Measurements from ENCODE around the gene NCOA7.

DNA sequence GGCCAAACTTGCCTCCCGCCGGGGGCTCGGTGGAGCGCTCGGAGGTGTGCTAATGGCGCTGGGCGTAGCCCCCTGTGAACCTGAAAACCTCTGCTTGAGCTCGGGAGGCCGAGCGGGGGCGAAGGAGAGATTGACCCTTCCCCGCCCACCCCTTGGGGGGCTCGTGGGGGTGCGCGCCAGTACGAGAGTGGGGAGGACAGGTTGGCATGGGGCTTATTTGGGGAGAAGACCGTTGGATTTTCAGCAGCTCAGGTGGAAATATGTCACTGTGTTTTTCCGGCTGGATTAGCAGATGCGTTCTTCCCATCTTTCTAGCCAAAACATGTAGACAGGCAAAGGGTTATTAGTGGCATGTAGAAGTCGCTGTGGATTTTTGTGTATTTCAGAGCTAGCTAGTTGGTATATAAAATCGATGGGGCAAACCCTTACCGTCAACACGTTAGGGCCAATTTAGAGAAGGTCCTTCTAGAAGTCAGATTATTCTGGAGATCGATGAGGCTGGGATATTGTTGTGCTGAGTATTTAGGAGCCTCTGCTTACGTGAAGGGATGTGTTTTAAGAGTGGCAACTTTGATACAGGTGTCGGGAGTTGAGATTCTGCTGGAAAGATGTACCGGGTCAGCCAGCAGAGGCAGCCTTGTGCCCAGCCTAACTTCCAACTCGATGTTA, 525 bp downstream of the NCOA7 start:
- TF ChIP-seq POLR2AphosphoS5 (IDR thresholded peaks at IDR 0.05; ENCODE audit: control insufficient read depth, insufficient read depth, low read depth, low read length) (no peak), ZNF766 (CRISPR knock-in tag; conservative IDR thresholded peaks at IDR 0.05) (no peak), RNF2 (IDR thresholded peaks at IDR 0.05) (no peak), FOS (IDR thresholded peaks at IDR 0.05; ENCODE audit: extremely low read depth, insufficient read length) (no peak), CBX8 (IDR thresholded peaks at IDR 0.05; ENCODE audit: borderline replicate concordance, extremely low read depth, low read depth, low read length, poor library complexity, severe bottlenecking) (no peak), RAD51 (IDR thresholded peaks at IDR 0.05; ENCODE audit: borderline replicate concordance, low read depth) (no peak), MYNN (IDR thresholded peaks at IDR 0.05) (no peak), MYNN (CRISPR knock-in tag; IDR thresholded peaks at IDR 0.05) (no peak), THRAP3 (IDR thresholded peaks at IDR 0.05; ENCODE audit: borderline replicate concordance) (no peak), EP300 (IDR thresholded peaks at IDR 0.05; ENCODE audit: low read length) (no peak)
- TF ChIP-seq, protein P1, sequence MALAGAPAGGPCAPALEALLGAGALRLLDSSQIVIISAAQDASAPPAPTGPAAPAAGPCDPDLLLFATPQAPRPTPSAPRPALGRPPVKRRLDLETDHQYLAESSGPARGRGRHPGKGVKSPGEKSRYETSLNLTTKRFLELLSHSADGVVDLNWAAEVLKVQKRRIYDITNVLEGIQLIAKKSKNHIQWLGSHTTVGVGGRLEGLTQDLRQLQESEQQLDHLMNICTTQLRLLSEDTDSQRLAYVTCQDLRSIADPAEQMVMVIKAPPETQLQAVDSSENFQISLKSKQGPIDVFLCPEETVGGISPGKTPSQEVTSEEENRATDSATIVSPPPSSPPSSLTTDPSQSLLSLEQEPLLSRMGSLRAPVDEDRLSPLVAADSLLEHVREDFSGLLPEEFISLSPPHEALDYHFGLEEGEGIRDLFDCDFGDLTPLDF (CRISPR knock-in tag; IDR thresholded peaks at IDR 0.05) = no peak
